Coronary artery (tissue), 2 donors: ENCODE measurements around the gene LRRC72.

Source experiments
- DNase-seq: peaks from one replicate; pipeline ENCODE4 v3.0.0-alpha.2; 2017; ENCODE audit warnings: low spot score
- H3K27ac ChIP-seq, 2 donors: fragments of 200-600 bp; sonication (generic); one replicate each; pipeline ENCODE4 v1.5.1; 2016 to 2019
- H3K4me3 ChIP-seq: fragments of 200-600 bp; sonication (generic); 2 replicates; pipeline ENCODE4 v1.5.1; 2016; ENCODE audit warnings: mild to moderate bottlenecking, moderate library complexity
- TF ChIP-seq, protein P1 (sequence below): fragments of 200-600 bp; sonication (generic); IDR thresholded peaks from one replicate; pipeline ENCODE4 v1.5.1; 2019; ENCODE audit warnings: antibody characterized with exemption

LRRC72 gene

DNA sequence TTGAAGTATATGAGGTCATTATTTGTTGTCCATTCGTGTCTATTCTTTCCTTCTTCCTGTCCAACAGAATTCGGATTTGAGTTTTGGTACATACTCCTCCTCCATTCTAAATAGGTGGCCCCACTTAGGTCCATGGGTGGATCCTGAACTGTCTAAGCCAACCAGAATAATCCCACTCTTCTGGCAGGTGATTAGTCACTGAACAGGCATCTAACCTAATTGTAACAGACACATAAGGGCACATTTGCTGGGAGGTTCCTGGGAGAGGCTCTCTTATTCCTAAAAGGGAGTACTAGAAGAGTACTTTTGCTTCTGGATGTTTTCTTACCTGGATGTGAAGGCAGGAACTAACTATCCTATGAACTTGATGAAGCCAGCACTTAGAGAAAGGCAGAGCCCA lies 16.8 kb downstream of the LRRC72 start:
- TF ChIP-seq, protein P1, sequence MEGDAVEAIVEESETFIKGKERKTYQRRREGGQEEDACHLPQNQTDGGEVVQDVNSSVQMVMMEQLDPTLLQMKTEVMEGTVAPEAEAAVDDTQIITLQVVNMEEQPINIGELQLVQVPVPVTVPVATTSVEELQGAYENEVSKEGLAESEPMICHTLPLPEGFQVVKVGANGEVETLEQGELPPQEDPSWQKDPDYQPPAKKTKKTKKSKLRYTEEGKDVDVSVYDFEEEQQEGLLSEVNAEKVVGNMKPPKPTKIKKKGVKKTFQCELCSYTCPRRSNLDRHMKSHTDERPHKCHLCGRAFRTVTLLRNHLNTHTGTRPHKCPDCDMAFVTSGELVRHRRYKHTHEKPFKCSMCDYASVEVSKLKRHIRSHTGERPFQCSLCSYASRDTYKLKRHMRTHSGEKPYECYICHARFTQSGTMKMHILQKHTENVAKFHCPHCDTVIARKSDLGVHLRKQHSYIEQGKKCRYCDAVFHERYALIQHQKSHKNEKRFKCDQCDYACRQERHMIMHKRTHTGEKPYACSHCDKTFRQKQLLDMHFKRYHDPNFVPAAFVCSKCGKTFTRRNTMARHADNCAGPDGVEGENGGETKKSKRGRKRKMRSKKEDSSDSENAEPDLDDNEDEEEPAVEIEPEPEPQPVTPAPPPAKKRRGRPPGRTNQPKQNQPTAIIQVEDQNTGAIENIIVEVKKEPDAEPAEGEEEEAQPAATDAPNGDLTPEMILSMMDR = no peak
- DNase-seq = no peak
- no peak overlapping the region for H3K27ac ChIP-seq
- H3K4me3 ChIP-seq = no peak overlapping the region

DNA sequence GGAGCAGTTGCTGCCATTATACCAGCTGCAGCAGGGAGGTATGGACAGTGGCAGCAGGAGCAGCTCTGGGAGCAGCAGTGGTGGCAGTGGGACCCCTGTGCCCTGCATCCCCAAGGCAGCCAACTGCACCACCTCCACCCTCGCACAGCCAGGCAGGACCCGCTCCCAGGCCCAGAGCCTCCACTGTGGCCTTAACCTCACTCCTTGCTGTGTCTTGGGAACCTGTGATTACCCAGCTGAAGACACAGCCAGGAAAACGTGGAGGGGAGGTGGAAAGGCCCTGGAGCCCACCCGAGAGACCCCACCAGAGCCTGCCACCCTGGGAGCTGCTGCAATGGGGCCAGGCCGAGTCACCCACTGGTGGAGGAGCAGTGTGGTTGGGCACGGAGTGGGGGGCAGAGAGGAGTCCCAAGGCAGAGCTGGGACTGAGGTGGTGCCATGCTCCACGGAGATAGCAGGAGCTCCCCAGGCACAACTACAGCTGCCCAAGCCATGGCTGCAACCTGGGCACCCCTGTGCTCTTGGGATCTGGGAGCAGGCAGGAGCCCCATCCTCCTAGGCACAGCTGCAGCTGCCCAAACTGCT lies 20.4 kb downstream of the LRRC72 start:
- H3K4me3 ChIP-seq = no peak overlapping the region
- H3K27ac ChIP-seq = no peak overlapping the region
- TF ChIP-seq, protein P1 = no peak
- no peak for DNase-seq

DNA sequence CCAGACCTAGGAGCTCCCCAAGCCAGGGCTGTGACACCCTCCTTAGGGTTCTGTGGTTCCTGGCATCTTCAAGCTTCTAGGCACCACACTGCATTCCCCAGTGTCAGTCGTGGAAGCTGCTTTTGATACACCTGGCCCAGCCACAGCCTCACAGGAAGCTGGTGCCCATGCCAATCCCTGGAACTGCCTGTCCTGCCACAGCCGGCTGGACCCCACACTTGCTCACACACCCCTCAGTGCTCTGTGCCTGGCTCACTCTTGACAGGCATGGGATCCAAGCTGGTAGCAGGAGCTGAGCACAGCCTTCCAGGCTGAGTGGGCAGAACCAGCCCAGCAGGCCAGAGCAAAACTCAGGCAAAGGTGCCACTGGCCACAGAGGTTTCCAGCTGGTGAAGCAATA lies 21.8 kb downstream of the LRRC72 start:
- no peak overlapping the region for H3K27ac ChIP-seq
- DNase-seq = no peak
- H3K4me3 ChIP-seq = no peak overlapping the region
- TF ChIP-seq, protein P1 = no peak

DNA sequence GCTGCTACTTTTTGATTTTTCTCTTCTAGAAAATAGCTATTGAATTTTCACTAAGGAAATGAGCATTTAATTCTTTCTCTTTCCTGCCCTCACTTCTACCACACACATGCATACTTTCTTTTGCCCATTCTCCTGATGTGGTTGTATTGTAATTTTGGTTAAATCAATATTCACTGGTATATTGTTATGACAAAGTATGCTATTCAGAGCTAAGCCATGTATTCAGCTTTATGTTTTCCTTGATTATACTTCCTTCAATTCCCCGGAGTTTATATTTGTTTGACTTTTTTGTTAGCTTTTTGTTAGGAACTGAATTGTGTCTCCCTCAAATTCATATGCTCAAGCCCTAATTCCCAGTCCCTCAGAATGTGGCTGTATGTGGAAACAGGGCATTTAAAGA lies 24.0 kb downstream of the LRRC72 start:
- Histone ChIP-seq H3K27ac (no peak overlapping the region), H3K4me3 (no peak overlapping the region)
- TF ChIP-seq, protein P1 = no peak
- DNase-seq = no peak

DNA sequence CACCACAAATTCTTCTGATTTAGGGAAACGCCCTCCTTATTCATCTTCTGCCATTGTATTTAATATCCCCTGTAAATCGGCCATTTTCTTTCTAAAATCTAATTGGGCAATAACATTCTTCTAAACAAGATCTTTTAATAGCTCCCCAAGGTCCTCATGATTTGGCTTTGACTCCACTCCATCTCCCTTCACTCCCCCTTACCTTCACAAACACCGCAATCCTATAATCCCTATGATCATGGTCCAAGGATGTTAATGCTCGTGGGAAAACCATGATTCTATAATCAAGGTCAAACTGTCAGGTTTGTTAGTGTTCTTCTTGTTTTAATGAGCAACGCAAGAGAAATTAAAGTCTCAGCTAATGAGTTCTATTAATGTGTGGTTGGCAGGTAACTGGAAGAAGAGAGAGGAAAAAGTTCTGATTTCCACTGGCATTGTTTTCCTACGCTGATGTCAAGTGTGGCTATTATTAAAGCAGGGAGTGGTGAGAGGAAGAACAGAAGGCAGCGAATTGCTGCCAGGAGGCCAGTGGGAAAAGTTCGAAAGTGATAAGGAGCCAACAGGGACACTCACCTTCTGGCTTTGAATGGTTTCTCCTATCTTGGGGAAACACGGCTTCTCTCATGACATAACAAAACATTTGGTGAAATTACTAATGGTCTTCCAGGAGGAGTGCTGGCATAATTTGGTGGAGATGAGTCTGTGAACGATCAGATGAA lies 28.1 kb downstream of the LRRC72 start:
- Histone ChIP-seq H3K27ac (no peak overlapping the region), H3K4me3 (no peak overlapping the region)
- DNase-seq = no peak
- TF ChIP-seq, protein P1 = no peak

DNA sequence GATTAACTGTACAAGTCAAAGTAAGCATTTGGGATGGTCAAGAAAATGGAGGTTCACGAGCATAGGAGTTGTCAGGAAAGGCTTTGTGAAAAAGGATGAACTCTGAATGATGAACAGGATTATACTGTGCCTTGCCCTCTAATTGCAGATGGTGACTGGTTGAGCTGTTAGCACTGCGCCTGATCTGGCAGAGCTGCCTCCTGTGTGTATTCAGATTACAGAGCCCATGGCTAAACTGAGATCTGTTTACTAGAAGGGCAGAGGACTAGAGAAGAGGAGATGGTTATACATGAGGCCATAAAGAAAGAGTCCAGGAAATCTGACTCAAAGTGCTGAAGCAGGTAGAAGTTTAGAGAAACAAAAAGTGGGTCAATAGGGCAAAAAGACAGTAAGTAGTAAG lies 29.7 kb downstream of the LRRC72 start:
- Histone ChIP-seq H3K27ac (no peak overlapping the region), H3K4me3 (no peak overlapping the region)
- no peak for DNase-seq
- TF ChIP-seq, protein P1 = no peak

DNA sequence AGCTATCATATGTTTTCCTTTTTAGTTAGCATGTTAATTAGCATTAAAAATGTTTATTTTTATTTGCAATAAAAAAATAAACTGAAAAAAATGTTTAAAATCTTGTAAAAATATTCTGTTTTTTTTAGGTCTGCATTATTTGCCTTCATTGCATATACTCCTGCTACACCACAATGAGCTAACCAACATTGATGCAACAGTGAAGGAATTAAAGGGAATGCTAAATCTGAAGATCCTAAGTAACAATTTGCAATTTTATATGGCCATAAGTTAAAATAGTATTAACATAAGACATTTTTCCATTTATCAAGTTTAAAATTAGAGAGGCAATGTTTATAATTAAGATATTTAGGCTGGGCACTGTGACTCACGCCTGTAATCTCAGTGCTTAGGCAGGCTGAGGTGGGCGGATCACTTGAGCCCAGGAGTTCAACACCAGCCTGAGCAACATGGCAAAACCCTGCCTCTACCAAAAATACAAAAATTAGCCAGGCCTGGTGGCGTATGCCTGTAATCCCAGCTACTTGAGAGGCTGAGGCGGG lies 32.2 kb downstream of the LRRC72 start:
- no peak overlapping the region for H3K4me3 ChIP-seq

More for the DNA sequence above, 32.2 kb downstream of the LRRC72 start:
- TF ChIP-seq, protein P1 = no peak
- no peak overlapping the region for H3K27ac ChIP-seq
- DNase-seq = no peak
